HK-2 (cell line): ENCODE results near the gene DGKH.

Experiments
- DNase-seq: peaks from one replicate; pipeline ENCODE4 v3.0.0-alpha.2; 2018; ENCODE audit not compliant: unreplicated experiment

Gene DGKH

GRCh38 chr13:42039946-42040729 is 8.3 kb upstream of the DGKH start:
- peak; percentile 86 for DNase-seq

GRCh38 chr13:42040730-42041010 is 7.8 kb upstream of the DGKH start:
- no peak for DNase-seq

- DNase-seq = peak; percentile 47
Observed at GRCh38 chr13:42041011-42041683, 7.3 kb upstream of the DGKH start.

- peak; percentile 35 for DNase-seq
Observed at GRCh38 chr13:42041684-42042035, 6.8 kb upstream of the DGKH start.

- no peak for DNase-seq
Observed at GRCh38 chr13:42043676-42044075, 4.8 kb upstream of the DGKH start.

- no peak for DNase-seq
Observed at GRCh38 chr13:42046448-42046847, 2.0 kb upstream of the DGKH start.

GRCh38 chr13:42047561-42048341 is 697 bp upstream of the DGKH start:
- DNase-seq = peak; percentile 59

GRCh38 chr13:42048684-42049453 is 421 bp downstream of the DGKH start:
- DNase-seq = peak; percentile 77

- no peak for DNase-seq
Observed at GRCh38 chr13:42049454-42049813, 986 bp downstream of the DGKH start.

- no peak for DNase-seq
Observed at GRCh38 chr13:42054798-42055499, 6.5 kb downstream of the DGKH start.

GRCh38 chr13:42055500-42056085 is 7.1 kb downstream of the DGKH start:
- DNase-seq = no peak

- no peak for DNase-seq
Observed at GRCh38 chr13:42056146-42056545, 7.7 kb downstream of the DGKH start.

- no peak for DNase-seq
Observed at GRCh38 chr13:42056583-42056982, 8.1 kb downstream of the DGKH start.

- DNase-seq = no peak
Observed at GRCh38 chr13:42057918-42058530, 9.6 kb downstream of the DGKH start.

GRCh38 chr13:42061943-42062342 is 13.5 kb downstream of the DGKH start:
- DNase-seq = no peak

- DNase-seq = no peak
Observed at GRCh38 chr13:42063105-42063504, 14.7 kb downstream of the DGKH start.

GRCh38 chr13:42064259-42064658 is 15.8 kb downstream of the DGKH start:
- DNase-seq = no peak

GRCh38 chr13:42064966-42065365 is 16.5 kb downstream of the DGKH start:
- DNase-seq = no peak

- DNase-seq = no peak
Observed at GRCh38 chr13:42065414-42065813, 17.0 kb downstream of the DGKH start.

GRCh38 chr13:42066542-42066941 is 18.1 kb downstream of the DGKH start:
- no peak for DNase-seq

GRCh38 chr13:42068886-42069285 is 20.4 kb downstream of the DGKH start:
- no peak for DNase-seq
